PC-3 (cell line): Measurements from ENCODE around the gene TFEC.

Experiments
- EZH2 ChIP-seq: fragments of 300-600 bp; sonication (generic); IDR thresholded peaks from one replicate; pipeline ENCODE4 v1.6.1; 2017; ENCODE audit warnings: antibody characterized with exemption, mild to moderate bottlenecking, low read length; ENCODE audit not compliant: unreplicated experiment
- EZH2phosphoT487 ChIP-seq: fragments of 300-600 bp; sonication (generic); IDR thresholded peaks from 2 replicates; pipeline ENCODE4 v1.6.1; 2018; ENCODE audit warnings: mild to moderate bottlenecking, antibody characterized with exemption, low read length, borderline replicate concordance
- TF ChIP-seq, protein P1 (sequence below): fragments of 300-600 bp; sonication (generic); conservative IDR thresholded peaks from 2 replicates; pipeline ENCODE4 v1.5.1; 2017; ENCODE audit warnings: antibody characterized with exemption, low read depth, mild to moderate bottlenecking, low read length

GRCh38 chr7:116052006-116052405 is 21.4 kb upstream of the TFEC start:
- TF ChIP-seq, protein P1, sequence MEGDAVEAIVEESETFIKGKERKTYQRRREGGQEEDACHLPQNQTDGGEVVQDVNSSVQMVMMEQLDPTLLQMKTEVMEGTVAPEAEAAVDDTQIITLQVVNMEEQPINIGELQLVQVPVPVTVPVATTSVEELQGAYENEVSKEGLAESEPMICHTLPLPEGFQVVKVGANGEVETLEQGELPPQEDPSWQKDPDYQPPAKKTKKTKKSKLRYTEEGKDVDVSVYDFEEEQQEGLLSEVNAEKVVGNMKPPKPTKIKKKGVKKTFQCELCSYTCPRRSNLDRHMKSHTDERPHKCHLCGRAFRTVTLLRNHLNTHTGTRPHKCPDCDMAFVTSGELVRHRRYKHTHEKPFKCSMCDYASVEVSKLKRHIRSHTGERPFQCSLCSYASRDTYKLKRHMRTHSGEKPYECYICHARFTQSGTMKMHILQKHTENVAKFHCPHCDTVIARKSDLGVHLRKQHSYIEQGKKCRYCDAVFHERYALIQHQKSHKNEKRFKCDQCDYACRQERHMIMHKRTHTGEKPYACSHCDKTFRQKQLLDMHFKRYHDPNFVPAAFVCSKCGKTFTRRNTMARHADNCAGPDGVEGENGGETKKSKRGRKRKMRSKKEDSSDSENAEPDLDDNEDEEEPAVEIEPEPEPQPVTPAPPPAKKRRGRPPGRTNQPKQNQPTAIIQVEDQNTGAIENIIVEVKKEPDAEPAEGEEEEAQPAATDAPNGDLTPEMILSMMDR: no peak
- no peak for TF ChIP-seq EZH2phosphoT487
- TF ChIP-seq EZH2: no peak
